HTR-8/SVneo (cell line): ENCODE data around the gene APOL4.
A peak's percentile ranks its signal among the peaks of the same experiment; 100 is the strongest.
"Not testable (repeated sequence)": the region's sequence is repeated elsewhere in the genome, so short reads cannot be mapped to it uniquely, and the experiment has no call there.

ENCODE experiments used
- DNase-seq: peaks from one replicate; pipeline ENCODE4 v3.0.0; 2011; ENCODE audit warnings: low spot score, mixed read lengths; ENCODE audit not compliant: insufficient read length
- FAIRE-seq: peaks from 2 replicates; lab custom pipeline; 2011; peaks lifted over from hg19 to GRCh38; lab: Jason Lieb, UNC

The APOL4 gene

DNA sequence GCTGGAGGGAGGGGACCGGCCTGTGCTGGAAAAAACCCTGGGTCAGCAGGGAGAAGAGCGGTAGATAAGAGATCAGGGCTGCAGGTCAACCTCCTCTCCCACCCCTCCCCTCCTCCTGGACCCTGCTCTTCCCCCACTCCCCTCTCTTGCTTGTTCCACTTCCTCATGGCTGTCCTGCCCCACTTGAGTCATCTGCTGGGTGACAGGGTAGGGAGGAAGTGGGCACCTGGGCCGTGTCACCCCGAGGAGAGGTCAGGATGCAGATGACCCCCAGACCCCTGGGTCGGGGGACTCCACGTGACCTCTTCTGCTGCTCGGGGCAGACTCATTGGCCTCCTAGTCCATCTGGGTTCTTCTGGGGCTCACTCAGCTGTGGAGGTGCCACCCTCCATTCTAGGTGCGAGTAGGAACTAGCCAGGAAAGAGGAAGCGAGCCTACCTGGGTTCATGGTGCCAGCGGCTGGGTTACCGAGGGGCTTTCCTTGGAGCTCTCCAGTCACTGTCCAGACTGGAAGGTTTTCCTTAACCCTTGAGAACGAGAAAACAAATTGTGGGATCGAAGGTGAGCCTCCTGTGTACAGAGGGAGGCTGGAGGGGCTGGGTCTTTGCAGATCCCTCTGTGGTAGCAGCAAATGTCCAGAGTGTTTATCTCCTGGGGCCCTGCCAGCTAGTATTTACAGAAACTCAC is 31.2 kb upstream of the APOL4 start:
- no peak for DNase-seq
- no peak for FAIRE-seq

DNA sequence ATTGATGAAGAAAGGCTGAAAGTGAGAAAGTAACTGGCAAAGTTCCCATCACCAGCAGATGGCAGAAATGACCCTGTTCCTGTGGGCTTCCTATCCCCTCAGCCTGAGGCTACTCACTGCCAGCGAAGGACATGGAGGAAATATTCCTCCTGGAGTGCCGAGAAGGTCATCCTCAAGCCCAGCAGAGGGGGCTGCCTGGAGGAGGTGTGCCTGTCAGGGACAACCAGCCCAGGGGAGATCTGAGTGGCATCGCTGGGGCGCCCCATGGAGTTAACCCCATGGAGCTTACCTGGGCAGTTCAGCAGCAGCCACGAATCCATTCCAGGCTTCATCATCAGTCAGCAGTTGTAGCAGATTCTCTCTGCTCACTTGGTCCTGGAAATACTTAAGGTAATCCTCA is 29.4 kb upstream of the APOL4 start:
- DNase-seq, FAIRE-seq: not testable (repeated sequence)

DNA sequence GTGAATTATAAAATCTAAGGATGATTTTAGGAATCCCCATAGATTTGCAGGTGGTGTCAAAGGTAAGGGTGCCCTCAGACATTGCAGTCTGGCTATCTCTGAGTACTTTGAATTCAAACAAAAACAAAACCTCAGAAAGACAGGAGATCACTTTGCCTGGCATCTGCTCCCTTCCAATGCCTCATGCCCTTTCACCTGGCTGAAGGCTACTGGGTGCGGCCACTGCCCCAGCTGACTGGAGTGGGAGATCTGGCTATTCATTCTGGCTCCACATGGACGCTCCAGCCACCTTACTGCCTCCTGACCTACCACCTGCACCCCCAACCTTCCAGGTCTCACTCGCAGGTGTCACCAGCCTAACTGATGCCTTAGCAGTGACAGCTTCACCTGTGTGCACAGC is 28.0 kb upstream of the APOL4 start:
- FAIRE-seq = not testable (repeated sequence)

DNA sequence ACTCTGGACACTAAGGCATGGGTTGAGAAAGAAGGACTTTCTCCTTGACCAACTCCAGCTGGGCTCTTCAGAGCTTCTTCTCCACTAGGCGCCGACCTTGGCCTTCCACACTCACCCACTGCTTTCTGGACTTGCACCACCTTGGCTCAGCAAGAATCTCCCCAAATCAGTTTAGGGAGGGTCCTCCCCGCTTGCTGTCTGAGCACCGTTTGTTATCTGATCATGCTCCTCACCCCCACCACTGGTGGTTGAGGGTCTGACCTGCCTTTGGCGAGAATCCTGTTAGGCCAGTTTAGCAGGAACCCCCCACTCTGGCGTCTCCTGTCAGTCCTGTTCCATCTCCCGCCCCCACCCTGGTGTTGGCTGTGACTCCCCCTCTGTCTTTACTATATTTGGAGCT is 27.3 kb upstream of the APOL4 start:
- DNase-seq (no peak), FAIRE-seq (no peak)

More for the DNA sequence above, 28.0 kb upstream of the APOL4 start:
- DNase-seq = not testable (repeated sequence)

DNA sequence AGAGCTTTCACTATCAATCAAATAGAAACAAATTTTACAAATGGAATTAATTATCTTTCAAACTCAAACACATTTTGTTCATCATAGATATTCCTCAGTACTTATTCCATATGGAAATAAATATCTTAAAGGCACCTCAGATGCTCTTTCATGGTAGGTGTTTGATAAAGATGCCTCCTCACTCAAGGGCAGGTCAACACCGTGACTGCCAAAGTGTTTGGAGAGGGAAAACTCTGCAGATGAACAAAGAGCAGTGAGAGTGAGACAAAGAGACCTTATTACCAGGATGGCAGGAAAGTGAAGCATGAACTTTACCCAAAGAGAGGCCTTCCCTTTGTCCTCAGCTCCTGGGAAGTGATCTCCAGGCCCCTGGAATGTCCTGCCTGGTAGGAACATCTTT is 26.8 kb upstream of the APOL4 start:
- FAIRE-seq, DNase-seq: not testable (repeated sequence)

DNA sequence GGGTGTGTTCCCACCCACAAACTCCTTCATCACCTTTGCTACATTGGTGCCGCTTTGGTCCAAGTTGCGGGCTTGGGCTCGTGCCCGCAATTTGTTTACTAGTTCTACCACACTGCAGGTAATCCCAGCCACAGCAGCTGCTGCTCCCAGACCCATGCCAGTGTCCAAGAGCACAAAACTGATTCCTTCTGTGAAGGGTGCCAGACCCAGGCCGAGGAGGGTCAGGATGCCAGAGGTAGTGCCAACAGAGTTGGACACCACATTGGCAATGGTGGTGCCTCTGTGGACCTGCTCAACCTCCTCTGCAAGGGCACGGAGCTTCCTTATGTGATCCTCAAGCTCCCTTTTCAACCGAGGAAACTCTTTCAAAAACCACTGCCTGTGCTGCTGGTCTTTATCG is 26.2 kb upstream of the APOL4 start:
- no peak for FAIRE-seq
- DNase-seq = no peak

DNA sequence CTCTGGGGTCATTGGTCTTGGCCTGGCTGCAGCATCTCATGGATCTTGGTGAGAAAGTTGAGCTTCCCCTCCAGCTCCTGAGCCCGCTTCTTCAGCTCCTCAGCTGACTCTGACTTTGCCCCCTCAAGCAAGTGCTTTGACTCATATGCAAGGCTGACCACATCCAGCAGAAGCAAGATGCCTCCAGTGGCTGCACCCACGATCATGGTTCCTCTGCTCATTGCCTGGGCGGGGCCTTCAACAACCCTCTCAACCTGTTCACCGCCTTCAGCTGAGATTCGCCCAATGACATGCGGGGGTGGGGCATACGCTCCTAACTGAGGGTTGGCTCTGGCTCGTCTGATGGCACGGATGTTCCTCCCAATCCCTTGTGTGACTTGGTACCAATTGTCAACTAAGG is 25.8 kb upstream of the APOL4 start:
- DNase-seq = no peak
- no peak for FAIRE-seq

DNA sequence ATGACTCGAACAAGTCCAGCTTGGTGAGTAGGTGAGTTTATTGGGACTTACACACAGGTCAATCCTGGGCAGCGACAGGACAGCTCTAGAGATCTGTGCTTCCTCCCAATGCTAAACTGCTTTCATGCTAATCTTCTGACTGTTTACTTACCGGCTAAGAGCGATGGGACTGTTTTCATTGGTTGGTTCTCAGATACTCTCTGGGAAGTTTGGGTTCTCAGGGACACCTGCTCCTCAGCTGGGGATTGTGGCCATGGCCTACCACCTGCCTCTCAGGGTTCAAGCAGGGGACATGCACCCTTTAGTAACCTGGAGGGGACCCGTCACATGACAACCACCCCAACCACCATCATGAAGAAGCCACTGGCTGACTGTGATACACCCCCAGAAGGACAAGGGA is 24.6 kb upstream of the APOL4 start:
- FAIRE-seq (no peak), DNase-seq (no peak)

DNA sequence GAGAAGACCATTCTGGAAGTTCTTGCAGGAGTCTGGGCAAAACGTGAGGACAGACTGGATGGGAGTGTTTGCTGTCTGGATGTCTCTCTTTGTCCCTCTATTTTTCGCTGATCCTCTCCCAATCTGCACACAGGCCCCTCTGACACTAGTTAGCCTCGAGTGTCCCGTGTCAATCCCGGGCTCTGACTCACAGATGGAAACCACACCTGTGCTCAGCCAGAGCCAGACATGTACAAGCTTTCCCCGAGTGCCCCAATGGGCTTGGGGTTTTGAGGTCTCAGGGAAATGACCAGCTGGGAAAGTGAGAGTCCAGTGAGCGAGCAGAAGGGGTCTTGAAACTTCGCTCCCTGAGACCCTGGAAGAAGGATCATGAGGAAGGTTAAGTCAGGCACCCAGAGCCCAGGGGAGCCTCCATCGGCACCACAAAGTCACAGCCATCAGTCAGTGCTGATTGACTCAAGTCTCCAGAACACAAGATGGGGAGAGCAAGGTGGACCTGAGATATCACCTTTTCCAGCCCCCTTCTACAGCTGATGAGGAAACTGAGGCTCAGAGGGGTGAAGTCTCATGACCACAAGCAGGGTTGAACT is 23.8 kb upstream of the APOL4 start:
- DNase-seq (no peak), FAIRE-seq (no peak)

DNA sequence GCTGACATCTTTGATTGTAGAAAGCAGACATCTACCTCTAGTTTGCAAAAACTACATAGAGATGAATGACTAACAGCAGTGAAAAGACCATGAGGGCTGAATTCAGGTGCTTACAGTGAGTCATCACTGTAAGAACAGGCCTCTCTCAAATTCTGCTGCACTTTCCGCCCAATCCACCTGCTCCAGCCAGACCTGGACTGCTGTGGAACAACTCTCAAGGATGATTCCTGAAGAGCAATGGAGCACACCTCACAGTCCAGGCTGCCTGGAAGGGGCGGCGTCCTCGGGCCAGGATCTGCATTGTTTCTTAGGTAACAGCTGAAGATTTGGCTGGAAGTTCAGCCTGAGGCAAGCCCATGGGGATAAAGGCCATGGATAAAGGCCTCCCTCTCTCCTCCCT is 22.6 kb upstream of the APOL4 start:
- DNase-seq (no peak), FAIRE-seq (no peak)

DNA sequence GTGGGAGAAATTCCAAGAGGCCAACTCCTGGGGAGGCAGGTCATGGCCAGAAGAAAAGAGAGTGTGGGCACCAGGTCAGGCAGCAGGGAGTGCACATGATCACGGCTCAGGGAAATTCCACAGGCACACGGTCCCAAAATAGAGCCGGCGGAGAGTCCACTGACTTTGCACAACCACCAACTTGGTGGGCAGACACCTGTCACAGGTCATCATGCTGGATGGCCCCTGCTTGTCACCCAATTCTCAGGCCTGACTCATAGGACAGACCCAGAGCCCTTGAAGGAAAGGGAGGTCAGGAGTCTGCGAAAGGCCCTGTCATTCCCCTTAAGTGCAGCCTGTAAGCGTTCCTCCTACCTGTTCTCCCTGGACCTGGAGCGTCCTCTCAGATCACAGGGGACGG is 21.9 kb upstream of the APOL4 start:
- FAIRE-seq = no peak
- no peak for DNase-seq

DNA sequence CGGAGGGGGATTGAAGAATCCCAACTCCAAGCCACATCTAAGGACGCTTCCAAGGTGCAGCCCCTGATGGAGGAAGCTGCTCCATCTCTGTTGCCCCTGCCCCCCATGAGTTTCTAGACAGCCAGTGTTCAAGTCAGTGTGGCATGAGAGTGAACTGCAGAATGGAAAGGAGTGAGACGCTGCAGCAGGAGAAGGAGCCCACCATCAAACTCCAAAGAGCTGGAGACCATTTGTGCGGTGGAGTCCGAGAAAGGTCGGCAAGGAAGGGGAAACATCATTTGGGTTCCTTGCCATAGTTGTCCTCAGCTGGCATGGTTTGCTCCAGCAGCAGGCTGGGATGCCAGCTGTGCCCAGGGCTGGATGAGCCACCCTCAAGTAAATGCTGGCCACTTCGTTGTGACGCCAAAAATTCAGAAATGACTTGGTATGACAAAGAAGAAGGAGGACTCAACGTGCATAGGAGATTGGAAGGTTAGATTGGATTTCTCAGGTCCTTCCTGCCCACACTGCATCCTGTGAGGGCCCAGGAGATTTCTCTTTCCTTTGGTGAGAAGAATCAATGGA is 21.4 kb upstream of the APOL4 start:
- DNase-seq = no peak
- no peak for FAIRE-seq

DNA sequence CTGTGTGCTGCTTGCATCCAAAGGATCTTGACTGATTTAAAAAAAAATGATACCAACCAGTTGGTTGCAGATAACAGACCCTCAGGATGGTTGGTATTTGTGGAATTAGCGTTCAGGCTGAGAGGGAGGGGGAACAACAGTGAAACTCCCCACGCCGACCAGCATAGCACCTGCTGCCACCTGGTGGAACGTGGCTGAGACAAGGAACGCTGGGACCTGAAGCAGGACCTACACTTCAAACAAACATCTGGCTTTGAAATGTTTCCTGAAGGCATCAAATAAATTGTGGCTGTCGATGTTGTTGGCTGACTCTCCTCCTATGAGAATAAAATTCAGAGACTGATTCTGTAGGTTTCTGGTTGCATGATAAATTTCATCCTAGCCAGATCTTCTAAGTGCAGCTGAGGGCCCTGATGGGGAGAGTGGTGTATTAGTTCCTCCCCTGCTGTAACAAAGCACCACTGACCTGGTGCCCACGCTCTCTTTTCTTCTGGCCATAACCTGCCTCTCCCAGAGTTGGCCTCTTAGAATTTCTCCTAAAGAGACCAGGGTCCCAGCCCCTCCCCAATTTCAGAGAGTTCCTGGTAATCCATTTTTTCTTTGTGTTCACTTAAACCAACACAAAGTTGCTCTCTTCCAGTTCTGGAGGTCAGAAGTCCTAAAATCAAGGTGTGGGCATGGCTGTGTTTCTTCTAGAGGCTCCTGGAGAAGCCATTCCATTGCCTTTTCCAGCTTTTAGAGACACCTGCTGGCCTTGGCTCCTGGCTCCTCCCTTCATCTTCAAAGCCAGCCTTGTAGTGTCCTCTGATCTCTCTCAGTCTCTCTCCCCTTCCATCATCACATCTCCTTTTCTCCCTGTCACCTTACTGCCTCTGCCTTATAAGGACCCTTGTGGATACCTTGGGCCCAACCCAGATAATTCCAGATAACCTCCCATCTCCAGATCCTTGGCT is 20.5 kb upstream of the APOL4 start:
- FAIRE-seq = no peak
- peak; percentile 14 for DNase-seq

DNA sequence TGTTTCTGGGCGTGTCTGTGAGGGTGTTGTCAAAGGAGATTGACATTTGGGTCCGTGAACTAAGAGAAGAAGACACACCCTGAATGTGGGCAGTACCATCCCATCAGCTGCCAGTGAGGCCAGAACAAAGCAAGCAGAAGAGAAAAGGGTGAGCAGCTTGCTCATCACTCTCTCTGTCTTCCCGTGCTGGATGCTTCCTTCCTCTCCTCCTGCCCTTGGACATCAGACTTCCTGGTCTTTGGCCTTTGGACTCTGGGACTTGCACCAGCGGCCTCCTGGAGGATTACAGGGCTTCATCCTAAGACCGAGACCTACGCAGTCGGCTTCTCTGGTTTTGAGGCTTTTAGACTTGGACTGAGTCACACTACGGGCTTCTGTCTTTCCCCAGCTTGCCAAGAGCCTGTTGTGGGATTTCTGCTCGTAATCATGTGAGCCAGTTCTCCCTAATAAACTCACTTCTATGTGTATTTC is 18.9 kb upstream of the APOL4 start:
- no peak for DNase-seq
- FAIRE-seq = no peak

DNA sequence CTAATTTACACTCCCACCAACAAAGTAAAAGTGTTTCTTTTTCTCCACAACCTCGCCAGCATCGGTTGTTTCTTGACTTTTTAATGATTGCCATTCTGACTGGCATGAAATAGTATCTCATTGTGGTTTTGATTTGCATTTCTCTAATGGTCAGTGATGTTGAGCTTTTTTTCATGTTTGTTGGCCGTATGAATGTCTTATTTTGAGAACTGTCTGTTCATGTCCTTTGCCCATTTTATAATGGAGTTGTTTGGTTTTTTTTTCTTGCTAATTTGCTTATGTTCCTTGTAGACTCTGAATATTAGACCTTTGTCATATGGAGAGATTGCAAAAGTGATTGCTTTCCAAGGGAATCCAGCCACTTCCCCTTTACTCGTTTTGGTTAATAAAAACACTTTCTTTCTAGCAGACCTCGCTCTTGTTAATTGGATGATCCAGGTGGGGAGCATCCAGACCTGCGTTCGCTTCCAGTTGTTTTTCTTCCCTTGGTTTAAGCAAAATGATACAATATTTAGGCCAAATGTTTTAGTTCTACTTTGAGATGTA is 17.1 kb upstream of the APOL4 start:
- FAIRE-seq = no peak
- DNase-seq = no peak

DNA sequence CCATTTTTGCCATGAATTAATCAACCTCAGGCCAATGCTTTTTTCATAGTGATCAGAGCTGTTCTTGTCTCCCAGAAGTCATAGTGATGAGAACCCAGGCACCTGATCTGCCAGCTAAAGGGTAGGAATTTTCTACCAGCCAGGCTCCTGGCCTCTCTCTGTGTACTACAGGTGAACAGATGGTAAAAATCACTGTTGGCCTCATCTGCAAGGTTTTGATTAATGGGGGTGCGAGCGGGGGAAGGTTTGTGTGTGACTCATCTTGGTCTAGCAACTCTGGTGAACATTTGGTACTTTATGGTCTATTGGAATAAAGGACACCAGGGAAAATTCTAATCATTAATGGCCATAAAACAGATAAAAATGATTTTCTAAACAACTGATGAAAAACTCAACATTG is 14.4 kb upstream of the APOL4 start:
- FAIRE-seq (no peak), DNase-seq (no peak)

DNA sequence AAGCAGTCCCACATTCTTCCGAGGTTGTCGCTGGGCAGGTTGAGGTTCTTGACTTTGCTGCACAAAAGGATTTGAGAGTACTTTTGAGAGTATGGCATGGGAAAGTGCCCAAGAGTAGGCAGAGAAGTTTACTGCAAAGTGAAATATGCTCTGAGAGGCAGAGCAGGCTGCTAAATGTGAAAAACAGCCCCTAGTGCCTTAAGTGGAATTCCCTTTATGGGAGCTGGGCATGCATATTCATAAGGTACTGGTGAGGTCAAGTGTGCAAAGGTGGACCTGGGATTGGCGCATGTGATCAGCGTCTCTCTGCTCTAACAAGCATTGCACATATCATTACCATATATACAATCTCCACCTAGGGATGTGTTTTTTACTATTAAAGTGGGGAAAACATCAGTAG is 12.0 kb upstream of the APOL4 start:
- FAIRE-seq = no peak
- DNase-seq = no peak

DNA sequence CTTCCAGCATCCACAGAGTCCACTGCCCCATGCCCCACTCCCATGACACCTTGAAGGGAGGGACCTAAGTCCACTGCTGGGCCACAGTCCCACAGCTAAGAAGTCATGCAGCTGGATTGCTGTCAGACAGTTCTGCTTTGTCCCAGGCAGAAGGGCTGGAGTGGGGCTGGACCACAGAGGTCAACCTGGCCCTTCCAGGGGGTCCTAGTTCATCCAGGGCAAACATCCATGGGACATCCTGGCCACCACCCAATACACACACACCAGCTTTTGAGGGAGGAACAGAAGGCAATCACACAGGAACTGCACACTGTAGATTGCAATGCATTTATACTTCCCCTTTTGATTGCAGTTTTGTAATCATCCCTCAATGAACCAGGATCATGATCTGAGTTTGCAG is 11.3 kb upstream of the APOL4 start:
- no peak for DNase-seq
- FAIRE-seq = no peak

DNA sequence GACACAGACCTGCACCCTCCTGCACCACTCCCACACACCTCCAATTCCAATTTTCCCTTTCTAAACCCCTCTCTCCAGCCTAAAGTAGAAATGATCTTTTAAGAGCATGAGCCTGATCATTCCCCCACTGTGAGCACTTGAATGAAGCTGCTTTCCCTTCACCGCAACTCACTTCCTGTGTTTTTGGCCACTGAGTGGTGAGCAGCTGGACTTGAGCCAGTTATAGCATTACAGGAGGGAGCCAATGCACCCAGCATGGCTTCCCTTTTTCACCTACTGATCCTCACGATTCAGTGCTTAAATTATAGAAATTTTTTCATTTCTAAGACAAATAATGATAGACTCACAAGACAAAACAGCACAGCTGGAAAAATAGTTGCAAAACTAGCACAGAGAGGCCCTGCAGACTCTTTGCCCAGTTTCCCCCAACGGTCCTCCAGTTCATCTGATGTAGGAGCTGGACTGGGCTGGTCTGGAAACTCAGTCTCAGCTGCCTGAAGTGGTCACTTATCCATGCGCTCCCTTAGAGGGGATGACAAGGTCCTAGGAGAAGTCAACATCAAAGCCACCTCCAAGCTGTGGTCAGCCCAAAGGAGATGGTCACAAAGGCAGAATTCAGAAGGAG is 9.7 kb upstream of the APOL4 start:
- DNase-seq = no peak
- FAIRE-seq = no peak

DNA sequence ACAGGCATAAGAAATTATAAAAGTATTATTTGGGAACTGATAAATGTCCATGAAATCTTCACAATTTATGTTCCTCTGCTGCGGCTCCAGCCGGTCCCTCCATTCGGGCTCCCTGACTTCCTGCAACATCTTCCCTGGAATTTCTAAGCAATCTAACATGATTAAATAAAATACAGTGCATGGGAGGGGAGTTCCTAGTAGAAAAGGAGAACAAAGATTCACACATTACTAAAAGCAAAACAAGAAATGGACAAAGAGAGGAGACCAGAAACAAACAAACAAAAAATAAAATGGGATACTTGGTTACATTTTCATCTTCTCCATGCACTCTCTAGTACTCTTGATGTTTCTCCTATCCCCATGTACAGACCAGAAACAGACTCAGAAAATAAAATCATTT is 8.6 kb upstream of the APOL4 start:
- FAIRE-seq = no peak
- no peak for DNase-seq
